GM18867 (cell line): ENCODE results near the gene FOXD2.

ENCODE experiments used
- ATAC-seq: cut with Tn5 transposase; IDR thresholded peaks from one replicate; pipeline ENCODE4 v1.9.1; 2021; ENCODE audit warnings: mild to moderate bottlenecking, moderate library complexity; ENCODE audit not compliant: unreplicated experiment

The FOXD2 gene

DNA sequence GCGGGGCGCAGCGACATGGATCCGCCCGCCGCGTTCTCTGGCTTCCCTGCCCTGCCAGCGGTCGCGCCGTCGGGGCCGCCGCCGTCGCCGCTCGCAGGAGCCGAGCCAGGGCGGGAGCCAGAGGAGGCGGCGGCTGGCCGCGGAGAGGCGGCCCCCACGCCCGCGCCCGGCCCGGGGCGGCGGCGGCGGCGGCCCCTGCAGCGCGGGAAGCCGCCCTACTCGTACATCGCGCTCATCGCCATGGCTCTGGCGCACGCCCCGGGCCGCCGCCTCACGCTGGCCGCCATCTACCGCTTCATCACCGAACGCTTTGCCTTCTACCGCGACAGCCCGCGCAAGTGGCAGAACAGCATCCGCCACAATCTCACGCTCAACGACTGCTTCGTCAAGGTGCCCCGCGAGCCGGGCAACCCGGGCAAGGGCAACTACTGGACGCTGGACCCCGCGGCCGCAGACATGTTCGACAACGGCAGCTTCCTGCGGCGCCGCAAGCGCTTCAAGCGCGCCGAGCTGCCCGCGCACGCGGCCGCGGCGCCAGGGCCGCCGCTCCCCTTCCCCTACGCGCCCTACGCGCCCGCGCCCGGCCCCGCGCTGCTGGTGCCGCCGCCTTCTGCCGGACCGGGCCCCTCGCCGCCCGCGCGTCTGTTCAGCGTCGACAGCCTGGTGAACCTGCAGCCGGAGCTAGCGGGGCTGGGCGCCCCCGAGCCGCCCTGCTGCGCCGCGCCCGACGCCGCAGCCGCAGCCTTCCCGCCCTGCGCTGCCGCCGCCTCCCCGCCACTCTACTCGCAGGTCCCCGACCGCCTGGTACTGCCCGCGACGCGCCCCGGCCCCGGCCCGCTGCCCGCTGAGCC lies 21.3 kb upstream of the FOXD2 start:
- ATAC-seq = no peak

- ATAC-seq = no peak
These were observed 20.4 kb upstream of the FOXD2 start for GRCh38 chr1:47417170-47418044.

- ATAC-seq = no peak
These were observed 19.7 kb upstream of the FOXD2 start for GRCh38 chr1:47418122-47418521.

DNA sequence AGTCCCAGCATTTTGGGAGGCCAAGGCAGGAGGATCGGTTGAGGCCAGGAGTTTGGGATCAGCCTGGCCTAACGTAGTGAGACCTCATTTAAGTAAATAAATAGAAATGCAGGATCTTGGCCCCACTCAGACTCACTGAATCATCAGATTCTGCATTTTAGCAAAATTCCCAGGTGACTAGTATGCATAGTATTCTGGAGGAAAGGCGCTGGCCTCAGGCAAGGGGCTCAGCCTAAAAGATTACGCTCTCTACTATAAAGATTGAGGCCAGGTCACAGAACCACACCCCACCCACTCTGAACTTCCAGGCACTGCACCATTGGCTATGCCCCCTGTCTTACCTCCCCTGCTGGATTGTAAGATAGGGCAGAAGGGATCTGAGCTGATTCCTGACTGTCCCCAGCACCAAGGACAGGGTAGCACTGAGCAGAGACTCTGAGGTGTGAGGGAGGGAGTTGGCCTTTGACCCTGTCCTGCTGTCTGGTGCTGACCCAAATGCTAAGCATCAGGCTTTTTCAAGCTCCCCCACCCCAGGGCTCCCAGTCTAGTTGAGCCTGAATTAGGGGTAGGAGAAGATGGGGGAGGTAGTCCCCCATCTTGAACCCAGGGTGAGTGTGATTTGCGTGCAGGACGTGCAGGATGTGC lies 19.0 kb upstream of the FOXD2 start:
- no peak for ATAC-seq

DNA sequence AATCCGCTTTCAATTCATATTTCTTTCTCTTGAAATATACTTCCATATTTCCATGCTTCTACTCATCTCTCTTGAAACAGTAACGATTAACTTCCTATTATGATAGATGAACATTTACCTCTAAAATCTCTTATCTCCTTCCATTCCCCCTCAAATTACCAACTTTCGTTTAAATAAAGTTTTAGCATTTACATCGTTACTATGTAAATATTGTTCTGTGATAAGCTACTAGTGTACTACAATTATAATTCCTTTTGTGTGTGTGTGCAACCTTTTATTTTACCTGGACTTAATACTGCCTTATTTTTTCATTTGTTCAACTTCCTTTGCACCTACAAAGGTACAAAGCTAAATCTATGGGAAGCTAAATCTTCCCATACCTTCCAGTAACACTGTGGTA lies 17.3 kb upstream of the FOXD2 start:
- ATAC-seq = no peak

DNA sequence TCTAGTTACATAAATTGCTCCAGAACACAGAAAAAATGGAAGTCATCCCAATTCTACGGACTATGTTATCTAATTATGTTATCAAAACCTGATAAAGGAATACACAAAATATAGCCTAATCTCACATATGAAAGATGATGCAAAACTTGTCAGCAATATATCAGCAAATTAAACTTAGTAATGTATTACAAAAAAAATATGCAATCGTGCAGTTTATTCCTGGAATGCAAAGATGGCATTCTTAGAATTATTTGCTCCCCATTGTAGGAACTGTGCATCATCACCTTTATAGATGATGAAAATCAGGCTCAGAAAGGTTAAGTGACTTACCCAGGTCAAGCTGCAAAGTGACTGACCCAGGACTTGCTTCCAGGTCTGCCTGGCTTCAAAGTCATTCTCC lies 14.0 kb upstream of the FOXD2 start:
- ATAC-seq = no peak

GRCh38 chr1:47424336-47424982 lies 13.4 kb upstream of the FOXD2 start:
- no peak for ATAC-seq

- ATAC-seq = no peak
These were observed 6.3 kb upstream of the FOXD2 start for GRCh38 chr1:47431534-47431933.

GRCh38 chr1:47432071-47433036 lies 5.5 kb upstream of the FOXD2 start:
- no peak for ATAC-seq

- no peak for ATAC-seq
These were observed 4.8 kb upstream of the FOXD2 start for GRCh38 chr1:47433037-47433421.

- no peak for ATAC-seq
These were observed 4.3 kb upstream of the FOXD2 start for GRCh38 chr1:47433477-47434050.

DNA sequence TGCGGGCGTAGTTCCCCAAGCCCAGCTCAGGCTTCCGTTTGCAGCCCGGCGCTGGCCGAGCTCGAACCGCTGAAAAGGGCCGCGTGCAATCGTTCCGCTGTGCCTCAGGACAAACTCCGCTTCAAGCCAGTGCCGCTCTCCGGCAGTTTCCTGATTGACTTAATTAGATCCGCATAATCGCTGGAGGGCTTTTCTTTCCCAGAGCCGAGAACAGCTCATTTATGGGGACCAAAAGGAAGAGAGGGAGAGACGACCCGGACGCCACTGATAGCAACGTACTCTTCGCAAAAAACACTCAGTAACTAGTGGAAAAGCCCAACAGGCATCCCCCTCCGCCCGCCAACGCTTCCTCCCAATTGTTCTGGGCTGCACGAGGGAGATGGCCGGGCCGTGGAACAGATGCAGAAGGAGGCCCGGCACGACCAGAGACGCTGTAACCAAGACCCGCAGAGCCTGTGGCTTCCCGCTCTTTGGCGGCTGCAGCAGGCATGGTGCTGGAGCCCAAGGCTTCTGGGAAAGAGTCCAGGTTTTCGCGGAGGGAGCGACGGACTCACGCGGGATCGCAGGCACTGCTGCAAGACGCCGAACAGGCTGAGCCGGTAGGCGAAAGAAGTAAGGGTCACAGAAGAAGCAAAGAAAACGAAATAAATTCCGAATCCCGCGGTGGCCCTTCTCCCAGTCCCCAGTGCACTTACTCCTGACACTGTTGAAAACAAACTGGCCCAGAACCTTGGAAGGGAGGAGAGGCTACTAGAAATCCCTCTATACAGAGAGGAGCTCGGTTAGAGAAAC lies 3.6 kb upstream of the FOXD2 start:
- ATAC-seq = no peak

GRCh38 chr1:47435506-47436303 lies 2.1 kb upstream of the FOXD2 start:
- no peak for ATAC-seq

DNA sequence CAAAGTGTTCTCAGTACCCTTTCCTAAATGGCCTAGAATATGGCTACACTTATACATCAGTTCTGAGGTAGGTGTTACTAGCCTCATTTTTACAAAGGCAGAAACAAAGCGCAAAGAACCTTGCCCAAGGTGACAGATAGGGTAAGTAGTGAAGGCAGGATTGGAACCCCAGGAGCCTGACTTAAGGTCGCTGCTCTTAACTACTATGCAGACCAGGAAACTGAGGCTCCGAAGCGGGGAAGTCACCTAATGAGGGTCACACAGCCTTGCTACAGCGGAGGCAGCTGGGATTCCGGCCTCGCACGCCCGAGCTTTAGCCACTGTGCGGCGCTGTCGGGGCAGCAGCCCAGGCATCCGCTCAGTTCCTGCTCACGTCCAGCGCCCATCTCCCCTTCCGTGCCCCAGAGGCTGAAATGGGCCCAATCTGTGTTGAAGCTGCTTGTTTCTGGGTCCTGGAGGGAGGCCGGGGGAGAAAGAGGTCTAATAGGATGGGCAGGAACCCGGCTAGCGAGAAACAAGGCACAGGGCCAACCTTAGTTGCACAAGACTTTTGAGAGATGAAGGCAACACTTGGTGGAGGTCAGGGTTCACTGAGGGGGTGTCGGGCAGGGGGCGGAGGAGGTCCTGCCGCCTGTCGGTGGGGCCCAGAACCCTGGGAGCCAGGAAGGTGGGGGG lies 1.4 kb upstream of the FOXD2 start:
- ATAC-seq = peak; percentile 46

DNA sequence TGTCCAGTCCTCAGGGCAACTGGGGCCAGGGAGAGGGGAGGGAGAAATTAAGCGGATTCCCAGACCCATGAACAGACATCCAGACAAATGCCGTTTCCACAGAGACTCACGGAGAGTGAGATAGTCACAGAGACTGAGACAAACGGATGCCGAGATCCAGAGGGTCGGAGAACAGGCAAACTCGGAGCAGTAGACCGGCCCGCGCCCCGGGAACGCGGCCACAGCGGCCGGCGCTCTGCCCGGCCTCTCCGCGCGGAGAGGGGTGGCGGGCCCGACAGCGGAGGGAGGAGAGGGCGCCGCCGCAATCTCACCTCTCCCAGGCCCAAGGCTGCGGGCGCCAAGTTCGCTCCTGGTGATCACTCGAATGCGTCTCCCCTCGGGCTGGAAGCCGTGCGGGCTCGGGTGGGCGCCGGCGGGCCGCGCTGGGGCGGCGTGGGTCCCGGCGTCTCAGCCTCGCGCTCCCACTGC lies 831 bp upstream of the FOXD2 start:
- peak; percentile 22 for ATAC-seq

GRCh38 chr1:47438165-47439016 lies 547 bp downstream of the FOXD2 start:
- ATAC-seq = peak; percentile 4
